ENCODE results near the gene RAD21L1.

Gene RAD21L1

DNA sequence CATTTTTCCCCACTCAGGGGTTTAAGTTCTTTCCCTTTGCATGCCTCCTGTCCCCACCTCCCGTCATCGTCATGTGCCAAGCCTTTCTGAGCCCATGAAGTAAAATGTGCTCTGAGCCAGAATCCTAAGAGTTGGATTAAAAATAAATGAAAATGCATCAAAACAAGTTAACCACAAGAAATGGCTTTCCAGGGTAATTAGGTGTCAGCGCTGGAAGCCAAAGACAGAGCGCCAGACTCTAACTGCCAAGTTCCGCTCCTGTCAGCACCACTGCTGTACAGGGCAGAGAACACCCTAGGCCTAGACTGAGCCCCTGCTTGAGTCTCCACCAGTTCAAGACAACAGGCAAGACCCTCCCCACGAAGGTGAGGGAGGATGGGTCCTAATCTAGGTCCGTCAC lies 28.0 kb upstream of the RAD21L1 start:
- no peak for TF ChIP-seq NFIC (IDR thresholded peaks at IDR 0.05)
- TF ChIP-seq RAD21 (IDR thresholded peaks at IDR 0.05; ENCODE audit: low read depth) = no peak
- TF ChIP-seq TEAD4 (IDR thresholded peaks at IDR 0.05) = no peak
- no peak for TF ChIP-seq CEBPB (IDR thresholded peaks at IDR 0.05)
- TF ChIP-seq CREB1 (IDR thresholded peaks at IDR 0.05; ENCODE audit: low read depth) = no peak
- no peak for TF ChIP-seq TAF1 (IDR thresholded peaks at IDR 0.05; ENCODE audit: low read depth)
- no peak for TF ChIP-seq YY1 (IDR thresholded peaks at IDR 0.05; ENCODE audit: low read depth)
- TF ChIP-seq EP300 (IDR thresholded peaks at IDR 0.05; ENCODE audit: borderline replicate concordance) = no peak
- no peak for TF ChIP-seq ZBTB7A (IDR thresholded peaks at IDR 0.05; ENCODE audit: low read depth)
- no peak for TF ChIP-seq FOXM1 (IDR thresholded peaks at IDR 0.05; ENCODE audit: borderline replicate concordance, low read depth)
- TF ChIP-seq EGR1 (IDR thresholded peaks at IDR 0.05) = no peak
- TF ChIP-seq USF1 (IDR thresholded peaks at IDR 0.05) = no peak
- TF ChIP-seq, protein P1, sequence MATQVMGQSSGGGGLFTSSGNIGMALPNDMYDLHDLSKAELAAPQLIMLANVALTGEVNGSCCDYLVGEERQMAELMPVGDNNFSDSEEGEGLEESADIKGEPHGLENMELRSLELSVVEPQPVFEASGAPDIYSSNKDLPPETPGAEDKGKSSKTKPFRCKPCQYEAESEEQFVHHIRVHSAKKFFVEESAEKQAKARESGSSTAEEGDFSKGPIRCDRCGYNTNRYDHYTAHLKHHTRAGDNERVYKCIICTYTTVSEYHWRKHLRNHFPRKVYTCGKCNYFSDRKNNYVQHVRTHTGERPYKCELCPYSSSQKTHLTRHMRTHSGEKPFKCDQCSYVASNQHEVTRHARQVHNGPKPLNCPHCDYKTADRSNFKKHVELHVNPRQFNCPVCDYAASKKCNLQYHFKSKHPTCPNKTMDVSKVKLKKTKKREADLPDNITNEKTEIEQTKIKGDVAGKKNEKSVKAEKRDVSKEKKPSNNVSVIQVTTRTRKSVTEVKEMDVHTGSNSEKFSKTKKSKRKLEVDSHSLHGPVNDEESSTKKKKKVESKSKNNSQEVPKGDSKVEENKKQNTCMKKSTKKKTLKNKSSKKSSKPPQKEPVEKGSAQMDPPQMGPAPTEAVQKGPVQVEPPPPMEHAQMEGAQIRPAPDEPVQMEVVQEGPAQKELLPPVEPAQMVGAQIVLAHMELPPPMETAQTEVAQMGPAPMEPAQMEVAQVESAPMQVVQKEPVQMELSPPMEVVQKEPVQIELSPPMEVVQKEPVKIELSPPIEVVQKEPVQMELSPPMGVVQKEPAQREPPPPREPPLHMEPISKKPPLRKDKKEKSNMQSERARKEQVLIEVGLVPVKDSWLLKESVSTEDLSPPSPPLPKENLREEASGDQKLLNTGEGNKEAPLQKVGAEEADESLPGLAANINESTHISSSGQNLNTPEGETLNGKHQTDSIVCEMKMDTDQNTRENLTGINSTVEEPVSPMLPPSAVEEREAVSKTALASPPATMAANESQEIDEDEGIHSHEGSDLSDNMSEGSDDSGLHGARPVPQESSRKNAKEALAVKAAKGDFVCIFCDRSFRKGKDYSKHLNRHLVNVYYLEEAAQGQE (IDR thresholded peaks at IDR 0.05; ENCODE audit: low read depth) = no peak
- TF ChIP-seq, protein P2, sequence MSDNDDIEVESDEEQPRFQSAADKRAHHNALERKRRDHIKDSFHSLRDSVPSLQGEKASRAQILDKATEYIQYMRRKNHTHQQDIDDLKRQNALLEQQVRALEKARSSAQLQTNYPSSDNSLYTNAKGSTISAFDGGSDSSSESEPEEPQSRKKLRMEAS (IDR thresholded peaks at IDR 0.05) = no peak
- no peak for TF ChIP-seq TCF12 (IDR thresholded peaks at IDR 0.05; ENCODE audit: low read depth)

DNA sequence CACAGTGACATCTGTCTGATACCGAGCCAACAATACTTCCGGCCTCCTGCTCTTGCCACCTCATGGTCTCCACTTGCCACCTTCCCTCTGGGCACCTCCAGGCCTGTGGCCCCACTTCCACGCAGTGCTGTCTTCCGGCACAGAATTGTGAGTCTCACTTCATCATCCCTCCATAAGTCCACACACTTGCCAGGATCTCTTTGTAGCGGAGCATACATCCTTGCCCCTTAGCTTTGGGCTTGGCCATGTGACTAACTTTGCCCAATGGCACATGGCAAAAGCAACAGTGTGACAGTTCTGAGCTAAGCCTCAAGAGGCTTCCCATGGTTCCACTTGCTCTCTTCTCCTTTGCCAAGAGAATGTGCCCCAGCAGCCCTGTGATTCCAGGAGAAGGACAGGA lies 27.1 kb upstream of the RAD21L1 start:
- no peak for TF ChIP-seq CREB1 (IDR thresholded peaks at IDR 0.05; ENCODE audit: low read depth)
- TF ChIP-seq TCF12 (IDR thresholded peaks at IDR 0.05; ENCODE audit: low read depth) = no peak
- no peak for TF ChIP-seq ZBTB7A (IDR thresholded peaks at IDR 0.05; ENCODE audit: low read depth)

DNA sequence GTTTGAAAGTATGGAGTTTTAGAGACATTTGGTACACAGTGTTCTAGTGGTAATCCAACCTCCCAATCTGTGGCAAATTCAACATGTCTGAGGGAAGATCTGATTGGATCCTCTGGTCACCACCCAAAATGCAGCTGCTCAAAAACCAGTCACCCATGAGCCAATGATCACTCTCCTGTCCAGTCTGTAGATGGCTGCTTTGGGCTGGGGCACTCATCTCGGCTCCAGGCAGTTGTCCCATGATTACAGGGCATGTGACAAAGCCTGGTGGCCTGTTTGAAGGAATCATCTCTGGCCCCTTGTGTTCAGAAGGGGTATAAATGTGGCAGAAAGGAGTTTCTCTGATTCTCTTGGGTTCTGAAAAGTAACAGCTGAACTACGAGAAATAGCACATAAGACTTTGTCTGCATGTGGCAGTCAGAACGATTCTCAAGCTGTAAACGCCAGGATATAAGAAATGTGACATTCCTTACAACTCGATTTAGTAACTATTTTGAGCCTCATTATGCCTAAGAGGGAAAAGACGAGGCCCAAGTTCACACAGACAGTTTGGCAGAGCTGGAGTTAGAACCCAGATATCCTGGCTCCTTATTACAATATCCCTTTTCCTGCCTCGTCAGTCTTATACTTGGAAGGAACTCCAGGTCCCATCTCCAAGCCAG lies 26.5 kb upstream of the RAD21L1 start:
- no peak for TF ChIP-seq ZBTB7A (IDR thresholded peaks at IDR 0.05; ENCODE audit: low read depth)
- no peak for TF ChIP-seq CREB1 (IDR thresholded peaks at IDR 0.05; ENCODE audit: low read depth)
- no peak for TF ChIP-seq TCF12 (IDR thresholded peaks at IDR 0.05; ENCODE audit: low read depth)
- no peak for TF ChIP-seq RAD21 (IDR thresholded peaks at IDR 0.05; ENCODE audit: low read depth)
- no peak for TF ChIP-seq YY1 (IDR thresholded peaks at IDR 0.05; ENCODE audit: low read depth)
- TF ChIP-seq USF1 (IDR thresholded peaks at IDR 0.05) = no peak
- TF ChIP-seq TAF1 (IDR thresholded peaks at IDR 0.05; ENCODE audit: low read depth) = no peak
- TF ChIP-seq, protein P2 (IDR thresholded peaks at IDR 0.05) = no peak
- TF ChIP-seq, protein P1 (IDR thresholded peaks at IDR 0.05; ENCODE audit: low read depth) = no peak
- no peak for TF ChIP-seq FOXM1 (IDR thresholded peaks at IDR 0.05; ENCODE audit: borderline replicate concordance, low read depth)
- no peak for TF ChIP-seq TEAD4 (IDR thresholded peaks at IDR 0.05)
- TF ChIP-seq NFIC (IDR thresholded peaks at IDR 0.05) = no peak
- no peak for TF ChIP-seq CEBPB (IDR thresholded peaks at IDR 0.05)
- TF ChIP-seq EGR1 (IDR thresholded peaks at IDR 0.05) = no peak
- no peak for TF ChIP-seq EP300 (IDR thresholded peaks at IDR 0.05; ENCODE audit: borderline replicate concordance)

DNA sequence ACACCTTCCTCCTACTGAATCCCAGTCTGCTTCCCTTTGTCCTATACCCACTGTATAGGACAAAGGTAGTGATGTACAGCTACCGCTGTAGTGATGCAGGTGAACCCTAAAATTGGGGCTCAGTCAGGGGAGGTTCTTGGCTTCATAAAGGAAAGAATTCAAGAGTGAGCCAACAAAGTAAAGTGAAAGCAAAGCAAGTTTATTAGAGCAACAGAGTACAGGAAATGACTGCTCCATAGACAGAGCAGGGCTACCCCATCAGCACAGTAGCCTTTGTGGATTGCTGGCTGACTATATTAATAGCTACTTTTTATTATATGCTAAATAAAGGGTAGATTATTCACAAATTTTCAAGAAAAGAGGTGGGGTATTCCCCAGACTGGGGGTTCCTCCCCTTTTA lies 25.9 kb upstream of the RAD21L1 start:
- TF ChIP-seq TEAD4 (IDR thresholded peaks at IDR 0.05) (no peak), NFIC (IDR thresholded peaks at IDR 0.05) (no peak), TCF12 (IDR thresholded peaks at IDR 0.05; ENCODE audit: low read depth) (no peak), TAF1 (IDR thresholded peaks at IDR 0.05; ENCODE audit: low read depth) (no peak)

DNA sequence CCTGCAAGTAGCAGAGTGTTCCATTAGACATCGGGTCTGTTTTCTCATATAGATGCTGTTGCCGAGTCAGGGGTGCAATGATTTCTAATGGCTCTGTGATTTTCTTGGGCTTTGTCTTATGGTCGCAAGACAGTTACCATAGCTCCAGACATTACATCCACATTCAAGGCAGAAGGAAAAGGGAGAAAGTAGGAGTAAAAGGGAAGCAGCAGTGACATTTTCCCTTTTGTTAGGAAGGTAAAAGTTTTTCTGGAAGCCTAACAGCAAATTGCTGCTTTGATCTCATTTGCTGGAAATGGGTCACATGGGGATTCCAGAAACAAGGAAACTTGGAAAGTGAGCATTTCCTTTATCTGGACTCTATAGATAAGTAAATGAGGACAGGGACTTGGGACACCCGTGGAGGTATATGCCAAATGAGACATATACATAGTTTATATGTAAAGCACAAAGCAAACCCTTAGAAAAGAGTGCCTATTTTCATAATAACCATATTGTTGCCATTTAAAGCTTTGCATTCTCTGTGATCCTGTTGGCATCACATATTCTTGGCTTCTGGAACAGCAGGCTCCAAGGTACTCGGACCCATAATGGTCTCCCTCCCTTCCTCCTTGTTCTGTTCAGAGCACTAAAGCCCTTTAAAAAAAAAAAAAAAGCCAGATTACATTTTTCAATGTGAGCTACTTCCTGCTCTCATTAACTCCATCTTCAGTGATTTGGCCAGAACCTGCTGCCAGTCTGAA lies 22.9 kb upstream of the RAD21L1 start, which contains the start of gene C20orf202:
TSS of gene C20orf202 (plus strand) at position 693 of the 743 bp plus-strand sequence. CDS start 132 bp downstream, outside the sequence.
- no peak for TF ChIP-seq TEAD4 (IDR thresholded peaks at IDR 0.05)
- TF ChIP-seq EP300 (IDR thresholded peaks at IDR 0.05; ENCODE audit: borderline replicate concordance) = no peak
- TF ChIP-seq TAF1 (IDR thresholded peaks at IDR 0.05; ENCODE audit: low read depth) = no peak
- TF ChIP-seq FOXM1 (IDR thresholded peaks at IDR 0.05; ENCODE audit: borderline replicate concordance, low read depth) = no peak
- TF ChIP-seq NFIC (IDR thresholded peaks at IDR 0.05) = no peak
- no peak for TF ChIP-seq RAD21 (IDR thresholded peaks at IDR 0.05; ENCODE audit: low read depth)
- TF ChIP-seq YY1 (IDR thresholded peaks at IDR 0.05; ENCODE audit: low read depth) = no peak
- no peak for TF ChIP-seq CREB1 (IDR thresholded peaks at IDR 0.05; ENCODE audit: low read depth)
- no peak for TF ChIP-seq ZBTB7A (IDR thresholded peaks at IDR 0.05; ENCODE audit: low read depth)
- TF ChIP-seq, protein P1 (IDR thresholded peaks at IDR 0.05; ENCODE audit: low read depth) = no peak
- TF ChIP-seq, protein P2 (IDR thresholded peaks at IDR 0.05) = no peak
- no peak for TF ChIP-seq USF1 (IDR thresholded peaks at IDR 0.05)
- TF ChIP-seq EGR1 (IDR thresholded peaks at IDR 0.05) = no peak
- TF ChIP-seq CEBPB (IDR thresholded peaks at IDR 0.05) = no peak

Measured in Ishikawa (cell line).